Ramos (cell line): ENCODE measurements around the gene STX2.

Experiments used
- in situ Hi-C: fragments of 300-500 bp; cut with MboI; formaldehyde crosslinking; loops from one replicate; pipeline ENCODE4 v1.14.3; 2022; ENCODE audit warnings: low sequenced_read_pairs; ENCODE audit not compliant: unreplicated experiment

The STX2 gene

DNA sequence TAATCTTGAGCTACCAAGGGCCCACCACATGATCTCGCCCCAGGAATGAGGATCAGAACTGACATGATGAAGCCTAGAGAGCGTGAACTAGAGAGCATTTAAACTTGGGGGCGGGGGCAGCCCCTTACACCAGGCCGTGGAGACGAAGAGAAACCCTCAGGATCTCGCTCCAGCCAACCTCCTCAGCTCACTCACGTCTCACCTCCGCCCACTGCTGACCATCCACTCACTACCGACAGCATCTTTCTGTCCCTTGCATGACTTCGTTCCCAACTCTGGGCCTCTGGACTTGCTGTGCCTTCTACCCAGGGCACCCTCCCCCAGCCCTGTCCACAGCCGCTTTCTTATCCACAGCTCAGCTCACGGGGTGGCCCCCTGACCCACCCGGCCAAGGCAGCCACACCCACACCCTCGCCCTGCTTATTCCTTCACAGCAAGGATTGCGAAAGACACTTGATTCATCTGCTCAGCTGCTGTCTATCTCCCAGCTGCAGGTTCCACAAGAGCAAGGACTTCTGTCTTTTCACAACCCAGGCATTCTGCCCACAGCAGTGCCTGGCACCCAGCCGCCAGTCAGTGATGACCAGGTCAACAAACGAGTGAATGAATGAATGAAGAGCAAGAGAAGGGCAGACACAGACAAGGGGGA is 6.4 kb downstream of the STX2 start:
- in situ Hi-C loops = no loop called here

DNA sequence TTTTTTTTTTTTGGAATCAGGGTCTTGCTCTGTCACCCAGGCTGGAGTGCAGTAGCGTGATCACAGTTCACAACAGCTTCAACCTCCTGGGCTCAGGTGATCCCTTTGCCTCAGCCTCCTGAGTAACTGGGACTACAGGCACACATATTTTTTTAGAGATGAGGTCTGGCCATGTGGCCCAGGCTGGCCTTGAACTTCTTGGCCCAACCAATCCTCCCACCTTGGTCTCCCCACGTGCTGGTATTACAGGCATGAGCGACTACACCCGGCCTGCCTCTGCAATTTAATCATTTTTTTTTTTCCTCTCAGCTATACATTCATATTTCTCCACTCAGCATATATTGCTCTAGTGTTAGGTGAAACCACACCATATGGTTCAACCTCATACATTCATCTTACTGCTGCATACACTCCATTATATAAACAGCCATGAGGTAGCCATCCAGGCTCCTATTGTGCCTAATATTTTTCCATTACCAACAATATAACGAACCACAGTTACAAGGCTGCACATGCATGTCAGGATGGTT is 7.1 kb downstream of the STX2 start:
- in situ Hi-C loops = no loop called here

DNA sequence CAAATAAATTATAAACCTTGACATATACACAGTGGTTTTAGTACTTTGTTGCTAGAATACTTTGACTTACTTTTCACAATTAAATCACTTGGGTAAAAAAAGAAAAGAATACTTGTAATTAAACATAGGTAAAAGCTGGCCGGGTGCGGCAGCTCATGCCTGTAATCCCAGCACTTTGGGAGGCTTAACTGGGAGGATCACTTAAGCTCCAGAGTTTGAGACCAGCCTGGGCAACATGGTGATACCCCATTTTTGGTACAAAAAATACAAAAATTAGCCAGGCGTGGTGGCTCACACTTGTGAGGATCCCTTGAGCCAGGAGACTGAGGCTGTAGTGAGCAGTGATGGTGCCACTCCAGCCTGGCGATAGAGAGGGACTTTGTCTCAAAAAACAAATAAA is 7.8 kb downstream of the STX2 start:
- in situ Hi-C loops = no loop called here

DNA sequence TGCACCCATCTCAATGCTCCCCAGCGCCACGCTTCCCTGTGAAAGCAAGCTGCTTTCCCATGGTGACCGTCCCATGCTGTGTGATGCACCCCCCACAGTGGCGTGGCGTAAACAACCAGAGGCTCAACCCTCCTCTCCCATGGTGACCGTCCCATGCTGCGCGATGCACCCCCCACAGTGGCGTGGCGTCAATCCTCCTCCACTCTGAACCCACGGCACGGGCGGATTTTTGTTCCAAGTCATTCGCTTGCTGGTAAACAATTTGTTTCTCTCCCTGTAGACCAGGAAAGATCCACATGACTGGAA is 8.9 kb downstream of the STX2 start:
- in situ Hi-C loops = no loop called here

DNA sequence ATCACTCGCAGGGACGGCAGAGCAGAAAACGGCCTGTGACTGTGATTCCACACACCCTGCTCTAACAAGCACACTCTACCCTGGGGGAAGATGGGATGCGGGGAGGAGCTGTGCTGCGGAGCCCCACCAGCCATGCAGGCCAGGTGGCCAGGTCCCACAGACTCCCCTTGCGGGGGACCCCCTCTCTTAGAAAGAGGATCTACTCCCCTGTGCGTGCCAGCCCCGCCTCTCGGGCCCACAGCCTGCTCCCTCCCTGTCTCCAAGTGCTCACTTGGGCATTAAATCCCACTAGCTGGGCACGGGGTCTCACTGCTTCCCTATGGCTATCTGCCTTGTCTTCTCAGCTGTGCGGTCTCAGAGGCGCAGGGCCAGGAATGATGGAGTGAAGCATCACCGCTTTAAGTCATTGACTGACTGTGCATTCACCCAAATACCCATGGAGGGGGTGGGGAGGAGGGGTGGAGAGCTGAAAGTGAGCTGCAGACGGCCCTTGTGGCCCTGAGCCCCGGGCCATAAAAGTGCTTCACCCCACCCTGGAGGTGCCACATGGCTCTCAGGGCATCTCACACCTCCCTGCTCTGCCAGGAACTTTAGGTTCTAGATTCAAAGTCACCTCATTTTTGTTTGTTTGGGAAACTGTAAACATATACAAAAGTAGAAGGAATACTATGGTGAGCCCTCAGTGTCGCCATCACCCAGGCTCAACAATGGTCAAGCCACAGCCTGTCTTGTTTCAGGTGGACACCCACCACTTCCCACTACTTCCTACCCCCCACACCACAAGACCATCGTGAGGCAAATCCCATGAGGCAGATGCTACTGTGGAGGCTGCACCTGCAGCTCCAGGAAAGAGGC is 9.4 kb downstream of the STX2 start:
- in situ Hi-C loops = no loop called here

DNA sequence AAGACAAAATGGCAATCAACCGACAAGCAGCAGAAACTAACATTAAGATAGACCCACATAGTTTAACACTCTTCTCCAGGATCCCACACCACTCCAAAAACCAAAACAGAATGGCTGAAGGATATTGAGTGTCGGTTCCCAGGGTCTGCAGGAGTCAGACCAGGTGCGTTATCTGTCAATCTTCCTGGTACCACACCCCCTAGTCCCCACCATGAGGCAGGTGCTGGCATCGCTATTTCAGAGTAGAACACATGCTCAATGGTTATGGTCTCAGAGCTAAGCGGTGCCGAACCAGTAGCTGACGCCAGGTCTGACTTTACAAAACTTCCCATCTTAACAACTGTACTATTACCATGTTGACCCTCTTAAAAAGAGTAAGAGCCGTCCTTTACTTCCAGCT is 10.2 kb downstream of the STX2 start:
- in situ Hi-C loops = no loop called here

DNA sequence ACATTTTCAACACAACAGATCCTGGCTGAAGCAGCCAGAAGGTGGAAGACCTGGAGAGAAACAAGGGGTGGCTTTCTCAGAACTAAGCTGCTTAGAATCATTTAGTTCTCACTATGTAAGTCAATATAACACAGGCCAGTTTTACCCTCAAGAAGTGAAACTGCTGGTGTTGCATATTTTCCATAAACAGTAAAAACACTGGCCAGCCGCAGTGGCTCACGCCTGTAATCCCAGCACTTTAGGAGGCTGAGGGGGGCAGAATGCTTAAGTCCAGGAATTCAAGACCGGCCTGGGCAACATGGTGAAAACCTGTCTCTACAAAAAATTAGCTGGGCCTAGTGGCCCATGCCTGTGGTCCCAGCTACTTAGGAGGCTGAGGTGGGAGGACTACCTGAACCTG is 11.6 kb downstream of the STX2 start:
- in situ Hi-C loops = no loop called here

DNA sequence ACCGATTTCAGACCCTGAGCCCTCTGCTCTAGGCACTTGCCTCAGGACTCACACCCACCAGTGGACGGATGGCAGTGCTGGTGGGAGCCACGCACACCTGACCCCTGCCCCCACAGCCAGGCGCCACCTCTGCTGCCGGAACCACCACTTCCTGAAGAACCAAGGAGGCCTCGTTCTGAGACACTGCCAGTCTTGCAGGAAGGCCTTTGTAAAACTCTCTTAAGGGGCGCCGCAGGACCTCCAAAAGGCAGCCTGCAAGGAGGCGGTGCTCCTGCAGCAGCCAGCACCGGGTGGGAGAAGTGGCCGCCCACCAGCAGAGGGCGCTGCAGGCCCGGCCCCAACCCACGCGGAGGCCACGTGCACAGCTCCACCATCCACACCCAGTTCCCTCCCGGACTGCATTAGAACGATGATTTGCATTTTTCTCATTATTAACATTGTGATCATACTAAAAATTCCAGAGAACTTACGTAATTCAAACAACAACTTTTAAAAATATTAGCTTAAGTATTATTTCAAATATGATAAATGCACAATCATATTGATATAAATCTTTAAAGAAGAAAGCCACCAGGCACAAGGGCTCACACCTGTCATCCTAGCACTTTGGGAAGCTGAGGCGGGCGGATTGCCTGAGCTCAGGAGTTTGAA is 12.8 kb downstream of the STX2 start:
- in situ Hi-C loops = no loop called here

DNA sequence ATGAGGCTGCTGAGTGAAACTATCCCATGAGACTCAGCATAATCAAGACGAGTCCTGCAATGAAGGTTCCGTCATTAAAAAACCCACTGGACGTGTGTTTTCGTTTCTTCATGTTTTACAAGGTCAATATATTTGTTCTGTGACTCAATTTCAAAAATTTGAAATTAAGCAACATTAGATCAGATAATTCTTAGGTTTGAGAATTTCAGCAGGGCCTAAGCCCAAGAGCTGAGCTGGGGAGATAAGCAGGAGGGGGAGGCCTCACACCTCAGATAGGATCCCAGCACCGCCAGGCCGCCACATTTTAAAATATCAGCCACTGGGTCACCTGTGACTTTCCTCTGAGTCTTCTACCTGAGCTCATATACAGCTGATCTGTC is 13.3 kb downstream of the STX2 start:
- in situ Hi-C loops = no loop called here

DNA sequence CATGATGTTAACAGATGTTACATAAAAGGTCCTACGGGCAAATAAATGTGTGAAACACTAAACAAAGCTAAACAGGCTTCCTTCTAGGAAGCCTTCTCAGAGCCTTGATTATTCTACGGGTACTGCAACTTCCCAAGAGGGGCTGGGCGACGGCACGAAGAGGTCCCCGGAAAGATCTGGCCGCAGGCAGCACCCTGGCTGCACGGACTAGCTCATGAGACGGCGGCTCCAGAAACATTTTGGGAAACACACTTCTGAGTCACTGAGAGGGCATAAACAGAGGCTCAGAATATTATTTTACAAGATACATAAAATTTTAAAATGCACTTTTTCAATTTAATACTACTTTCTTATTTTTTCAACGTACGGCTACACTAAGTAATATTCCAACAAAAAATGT is 19.4 kb downstream of the STX2 start:
- in situ Hi-C loops = no loop called here

DNA sequence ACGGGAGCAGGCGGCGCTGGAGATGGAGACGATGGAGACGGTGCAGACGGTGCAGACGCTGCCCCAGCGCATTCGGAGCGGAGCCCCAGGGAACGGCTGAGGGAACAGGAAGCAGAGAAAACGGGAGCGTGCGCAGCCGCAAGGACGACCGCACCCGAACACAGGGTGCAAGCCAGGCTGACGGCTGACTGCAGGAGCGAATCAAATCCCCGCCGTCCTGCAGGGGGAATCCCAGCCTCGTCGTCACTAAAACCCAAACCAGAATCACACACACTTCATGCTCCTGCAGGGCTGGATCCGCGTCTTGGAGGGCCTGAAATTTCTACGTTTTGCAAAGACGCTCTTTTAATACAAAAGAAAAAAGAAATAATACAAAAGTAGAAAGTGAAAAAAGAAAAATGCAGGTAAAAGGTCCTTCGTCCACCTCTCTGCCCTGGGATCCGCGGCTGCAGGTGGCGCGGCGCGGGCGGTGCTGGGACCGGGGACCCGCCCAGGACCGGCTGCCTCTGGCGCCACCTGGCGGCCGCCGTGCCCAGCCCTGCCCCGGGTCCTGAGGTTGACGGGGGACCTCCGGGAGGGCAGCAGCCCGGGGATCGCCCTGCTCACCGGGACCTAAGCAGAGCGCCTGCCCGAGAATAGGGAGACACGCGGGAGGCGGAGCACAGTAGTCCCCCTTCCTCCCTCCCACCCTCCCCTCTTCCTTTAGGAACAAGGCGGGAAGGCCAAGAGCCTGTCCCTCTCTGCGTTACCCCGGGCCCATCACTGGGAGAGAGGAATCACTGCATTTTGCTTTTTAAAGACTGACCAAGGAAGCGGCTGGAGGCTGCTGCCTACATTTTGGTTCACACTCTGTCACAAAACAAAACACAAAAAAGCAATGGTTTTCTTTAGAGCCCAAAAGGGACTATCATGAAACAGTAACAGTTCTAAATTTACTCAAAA is 20.1 kb downstream of the STX2 start:
- in situ Hi-C loops = no loop called here

DNA sequence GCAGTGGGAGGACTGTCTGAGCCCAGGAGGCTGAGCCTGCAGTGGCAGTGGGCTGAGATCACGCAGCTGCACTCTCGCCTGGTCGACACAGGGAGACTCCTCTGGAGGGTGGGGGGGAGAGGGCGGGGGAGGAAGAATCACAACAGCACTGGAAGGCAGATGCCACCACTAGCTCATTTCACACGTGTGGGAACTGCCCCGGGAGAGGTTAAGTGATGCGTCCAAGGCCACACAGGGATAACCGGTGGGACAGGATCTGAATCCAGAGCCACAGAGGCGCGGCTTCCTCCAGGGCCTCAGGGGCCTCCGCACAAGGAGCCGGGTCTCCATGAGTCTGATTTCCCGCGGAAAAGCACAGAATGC is 20.8 kb downstream of the STX2 start:
- in situ Hi-C loops = no loop called here

DNA sequence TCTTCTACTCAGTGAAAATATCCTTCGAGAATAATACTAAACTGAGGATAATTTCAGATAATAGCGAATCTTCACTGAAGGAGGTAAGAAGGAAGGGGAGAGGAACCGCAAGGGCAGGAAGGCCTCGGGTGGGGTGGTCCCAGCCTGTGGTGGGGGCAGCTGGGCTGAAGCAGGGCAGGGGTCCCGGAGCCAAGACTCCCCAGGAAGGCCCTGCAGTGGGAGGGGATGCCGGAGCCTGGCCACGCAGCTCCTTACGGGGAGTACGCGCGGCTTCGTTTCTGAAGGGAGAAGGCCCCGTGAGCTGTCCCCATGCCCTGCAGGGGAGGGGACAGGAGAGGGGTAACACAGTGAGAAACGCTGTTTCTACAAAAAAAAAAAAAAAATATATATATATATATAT is 21.2 kb downstream of the STX2 start:
- in situ Hi-C loops = no loop called here

DNA sequence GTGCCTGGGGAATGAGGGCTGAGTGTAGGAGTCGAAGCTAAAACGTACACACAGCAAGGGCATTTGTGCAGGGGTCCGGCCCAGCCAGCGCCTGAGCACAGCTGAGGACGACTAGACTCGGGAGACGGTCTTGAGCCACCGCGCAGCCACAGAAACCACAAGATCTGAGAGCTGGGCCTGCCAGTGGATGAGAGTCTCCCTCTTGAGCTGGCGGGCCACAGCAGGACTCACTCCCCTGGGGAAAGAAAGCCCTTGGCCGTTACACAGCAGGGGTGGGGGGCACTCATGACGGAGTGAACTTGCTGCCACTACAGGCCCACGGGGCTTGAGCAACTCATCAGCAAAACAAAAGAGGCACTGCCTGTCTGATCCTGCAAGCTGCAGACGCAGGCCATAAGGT is 23.0 kb downstream of the STX2 start:
- in situ Hi-C loops = no loop called here

DNA sequence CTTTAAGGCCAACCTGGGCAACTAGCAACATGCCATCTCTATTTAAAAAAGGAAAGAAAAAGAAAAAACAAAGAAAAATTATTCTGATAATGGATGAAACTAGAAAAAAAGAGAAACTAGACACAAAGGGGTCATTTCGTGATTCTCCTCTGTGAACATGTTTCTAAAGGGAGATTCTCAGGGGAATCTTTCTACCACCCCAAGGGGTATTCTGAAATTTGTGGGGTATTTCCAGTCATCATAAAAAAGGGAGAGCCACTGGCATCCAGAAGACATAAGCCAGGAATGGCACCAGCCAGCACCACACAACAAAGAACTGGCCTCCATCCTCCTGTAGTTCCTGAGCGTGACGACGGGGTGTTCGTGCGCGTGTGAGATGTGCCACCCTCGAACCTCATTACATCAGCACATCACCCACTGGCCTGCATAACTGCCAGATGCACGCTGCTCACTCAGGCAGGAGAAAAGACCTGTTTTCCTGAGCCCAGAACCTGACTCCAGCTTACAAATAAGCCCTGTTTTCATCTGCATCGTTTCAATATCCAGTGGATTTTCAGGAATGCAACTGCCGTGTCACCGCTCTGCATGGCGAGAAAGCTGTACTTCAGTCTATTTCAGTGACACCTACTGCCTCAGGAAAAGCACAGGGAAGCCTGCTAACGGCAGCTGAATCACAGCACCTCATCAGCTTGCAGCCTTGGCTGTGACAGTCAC is 23.9 kb downstream of the STX2 start:
- in situ Hi-C loops = no loop called here

DNA sequence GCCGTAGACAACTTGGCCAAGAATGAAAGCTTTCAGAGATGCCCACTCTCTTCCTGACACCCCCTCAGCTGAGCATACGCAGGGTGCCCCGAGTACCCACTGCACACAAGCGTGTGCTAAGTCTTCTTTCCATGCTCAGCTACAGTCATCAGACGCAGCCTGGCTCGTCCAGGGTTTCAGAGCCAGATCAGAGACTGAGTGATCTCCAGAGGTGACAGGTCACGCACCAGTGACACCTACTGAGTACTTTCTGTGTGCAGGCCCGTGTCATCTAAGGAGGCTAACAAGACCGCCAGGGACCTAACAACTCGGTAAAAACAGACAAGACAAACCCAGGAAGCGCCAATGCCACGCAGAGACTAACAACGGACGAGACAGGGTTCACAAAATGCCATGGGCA is 25.1 kb downstream of the STX2 start:
- in situ Hi-C loops = no loop called here

DNA sequence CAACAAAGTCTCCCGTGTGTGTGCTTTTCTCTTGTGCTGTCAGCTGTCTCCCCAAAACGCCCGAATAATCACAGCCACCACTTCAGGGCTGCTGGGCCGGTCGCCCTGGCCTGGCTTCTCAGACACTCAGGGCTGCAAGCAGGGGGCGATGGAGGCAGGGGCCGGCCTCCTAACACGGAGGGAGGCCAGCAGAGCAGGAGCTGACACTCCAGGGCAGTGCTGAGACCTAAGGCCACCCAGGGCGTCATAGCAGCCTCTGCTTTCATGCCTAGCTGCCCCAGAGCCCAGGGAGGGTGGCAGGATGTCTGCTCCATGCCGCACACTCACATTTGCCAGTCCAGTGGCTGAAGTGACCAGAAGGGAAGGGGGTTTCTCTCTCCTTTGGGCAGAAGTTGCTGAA is 25.6 kb downstream of the STX2 start:
- in situ Hi-C loops = no loop called here

DNA sequence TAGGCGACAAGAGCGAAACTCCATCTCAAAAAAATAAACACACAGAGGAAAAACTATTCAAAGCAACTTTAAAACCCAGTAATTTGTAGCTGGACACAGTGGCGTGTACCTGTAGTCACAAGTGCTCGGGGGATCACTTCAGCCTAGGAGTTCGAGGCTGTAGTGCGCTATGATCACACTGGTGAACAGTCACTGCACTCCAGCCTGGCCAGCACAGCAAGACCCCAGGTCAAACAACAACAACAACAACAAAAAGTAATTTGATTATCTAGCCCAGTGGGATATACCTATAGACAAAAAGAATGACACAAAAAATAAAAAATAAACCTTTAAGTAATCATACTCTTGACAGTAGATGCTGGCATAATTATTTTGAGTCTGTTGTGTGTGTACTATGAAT is 29.3 kb downstream of the STX2 start:
- in situ Hi-C loops = no loop called here

DNA sequence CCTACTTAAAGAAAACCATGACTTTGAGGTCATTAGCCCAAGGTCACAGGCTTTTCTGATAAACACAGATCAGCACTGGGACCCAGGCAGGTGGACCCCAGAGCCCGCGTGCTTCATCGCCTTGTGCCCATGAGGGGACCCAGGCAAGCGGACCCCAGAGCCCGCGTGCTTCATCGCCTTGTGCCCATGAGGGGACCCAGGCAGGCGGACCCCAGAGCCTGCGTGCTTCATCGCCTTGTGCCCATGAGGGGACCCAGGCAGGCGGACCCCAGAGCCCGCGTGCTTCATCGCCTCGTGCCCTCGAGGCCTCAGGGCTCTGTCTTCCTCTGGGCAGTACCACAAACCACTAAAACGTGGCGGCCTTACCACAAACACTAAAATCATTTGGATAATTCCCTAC is 31.7 kb downstream of the STX2 start:
- in situ Hi-C loops = no loop called here

DNA sequence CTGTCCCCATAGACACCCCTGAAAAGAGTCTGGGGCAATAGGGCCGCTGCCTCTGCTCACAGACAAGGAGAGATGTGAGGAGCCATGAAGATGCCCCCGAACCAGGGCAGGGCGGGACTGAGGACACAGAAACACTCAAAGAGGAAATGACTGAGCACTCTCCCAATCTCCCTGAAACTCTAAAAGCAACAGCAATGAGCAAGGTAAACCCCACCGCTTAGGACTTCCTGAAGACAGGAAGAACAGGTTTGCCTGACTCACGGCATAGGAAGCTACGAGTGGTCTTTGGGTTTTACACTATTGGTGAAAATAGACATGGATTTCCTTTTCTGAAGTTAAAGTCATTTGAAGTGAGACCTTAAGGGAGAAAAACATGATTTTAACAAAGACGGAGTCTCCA is 32.5 kb downstream of the STX2 start:
- in situ Hi-C loops = no loop called here
